ENCODE measurements around the gene LYST. TPM values are rescaled to one million over a fixed set of nuclear protein-coding genes. Genes with fewer than 3 reads are reported as not detected.

LYST gene
- total and polyA plus RNA-seq, 2 of the 8 experiments (the other 6 are each of a cell fraction or from before 2014, with no cell fraction given): 0.29 to 0.58 TPM

GRCh38 chr1:235799264-235799663 is 67.4 kb downstream of the LYST start:
- Histone ChIP-seq H3K4me1 (replicated peaks in 1 of 4; ENCODE audit: control insufficient read depth in 3 of 4, insufficient read depth in 4 of 4, low read length in 3 of 4) (no peaks in the 10 kb centered on the region), H4K8ac (ENCODE audit: extremely low read depth, insufficient read depth, low read length) (no peak overlapping the region), H3K14ac (ENCODE audit: insufficient read length) (no peak overlapping the region), H3K79me1 (ENCODE audit: low read depth, low read length) (no peaks in the 10 kb centered on the region), H2BK120ac (replicated peaks; ENCODE audit: low read depth, low read length) (no peak overlapping the region), H2AFZ (ENCODE audit: low read length) (no peak overlapping the region), H3K9ac (replicated peaks in 1 of 4; ENCODE audit: extremely low read depth in 1 of 4, low read depth in 3 of 4, low read length in 3 of 4) (no peak overlapping the region), H3K18ac (ENCODE audit: extremely low read depth, low read length) (no peak overlapping the region), H4K91ac (replicated peaks; ENCODE audit: insufficient read length, low read length) (no peak overlapping the region), H3K27me3 (replicated peaks in 1 of 4; ENCODE audit: control insufficient read depth in 3 of 4, extremely low read depth in 1 of 4, insufficient read depth in 3 of 4, low read length in 3 of 4) (no peaks in the 10 kb centered on the region), H3K56ac (replicated peaks; ENCODE audit: insufficient read length, low read depth, low read length) (no peak overlapping the region), H3K4ac (replicated peaks; ENCODE audit: insufficient read length, low read depth, low read length) (no peak overlapping the region), H3K36me3 (ENCODE audit: control insufficient read depth in 2 of 4, insufficient read depth in 4 of 4, low read length in 3 of 4) (no peaks in the 10 kb centered on the region), H3K27ac (ENCODE audit: low read depth, low read length) (no peak overlapping the region), H2AK5ac (ENCODE audit: low read depth, low read length) (no peak overlapping the region), H4K5ac (ENCODE audit: insufficient read length, low read depth, low read length) (no peak overlapping the region), H4K20me1 (replicated peaks in 1 of 2; ENCODE audit: control insufficient read depth in 1 of 2, insufficient read depth in 2 of 2, low read length in 2 of 2) (no peaks in the 10 kb centered on the region), H2BK20ac (ENCODE audit: low read length) (no peak overlapping the region), H3K4me2 (ENCODE audit: insufficient read depth in 1 of 2, low read depth in 2 of 2, low read length in 2 of 2) (no peak overlapping the region), H3K23me2 (ENCODE audit: low read depth, low read length) (no peaks in the 10 kb centered on the region), H3K4me3 (ENCODE audit: extremely low read depth in 1 of 4, insufficient read depth in 2 of 4, low read depth in 3 of 4, low read length in 4 of 4) (no peak overlapping the region), H3K79me2 (ENCODE audit: control insufficient read depth in 1 of 2, insufficient read depth in 2 of 2, low read length in 2 of 2) (no peaks in the 10 kb centered on the region), H3K23ac (ENCODE audit: insufficient read length) (no peak overlapping the region), H3K9me3 (ENCODE audit: insufficient read depth in 2 of 2, low read depth in 1 of 2, low read length in 1 of 2) (0 out of 4 replicates have a peak, but pooled peaks cover 0 to 3% of the 10 kb centered on the region in 2 experiments), H2BK15ac (ENCODE audit: low read length) (no peak overlapping the region), H2BK5ac (ENCODE audit: low read depth, low read length) (no peak overlapping the region), H2BK12ac (ENCODE audit: low read depth, low read length) (no peak overlapping the region)
- FAIRE-seq (no peak), DNase-seq (ENCODE audit: low read depth in 1 of 2, low spot score in 2 of 2) (no peak)
- 85% methylated on average over 2 of the region's 2 CpGs; no CpG with 5 or more reads in 1 of the 2 experiments for WGBS, 2 experiments (ENCODE audit: extremely low coverage in 1 of 2, insufficient coverage in 1 of 2, insufficient read length in 1 of 2, insufficient replicate concordance in 2 of 2, low coverage in 1 of 2, low lambda C conversion rate in 2 of 2, missing lambda C conversion rate in 1 of 2)
- ChIA-PET CTCF (ENCODE audit: partially characterized antibody) (interaction anchor here (0.7 kb wide), 1 partner anchor 404 kb away, joined by 3 read pairs; no protein-coding TSS in a partner anchor), POLR2A (ENCODE audit: partially characterized antibody) (no interaction called here)
- TF ChIP-seq SP4 (IDR thresholded peaks at IDR 0.05; ENCODE audit: low read length): no peak
- no peak for TF ChIP-seq CHD1 (IDR thresholded peaks at IDR 0.05; ENCODE audit: low read depth, low read length)
- TF ChIP-seq CTBP2 (IDR thresholded peaks at IDR 0.05; ENCODE audit: borderline replicate concordance, insufficient read depth, insufficient read length, low read length): no peak
- TF ChIP-seq SIRT6 (IDR thresholded peaks at IDR 0.05; ENCODE audit: low read length): no peak
- TF ChIP-seq BACH1 (IDR thresholded peaks at IDR 0.05; ENCODE audit: low read length): no peak
- TF ChIP-seq CHD2 (IDR thresholded peaks at IDR 0.05; ENCODE audit: low read length): no peak
- no peak for TF ChIP-seq SIN3A (conservative IDR thresholded peaks at IDR 0.05 in 1 of 2, IDR thresholded peaks at IDR 0.05 in 1 of 2; ENCODE audit: low read depth in 1 of 2, low read length in 2 of 2)

Data from H1 (cell line).